HG03103 (cell line): ENCODE measurements around the gene GZMA.
"Not testable (repeated sequence)": the region's sequence is repeated elsewhere in the genome, so short reads cannot be mapped to it uniquely, and the experiment has no call there.

ENCODE experiments used
- ATAC-seq: cut with Tn5 transposase; IDR thresholded peaks from one replicate; pipeline ENCODE4 v1.9.1; 2021; ENCODE audit warnings: low read depth; ENCODE audit not compliant: unreplicated experiment

Gene GZMA

GRCh38 chr5:55105976-55106375, 3.5 kb downstream of the GZMA start:
- ATAC-seq: not testable (repeated sequence)

GRCh38 chr5:55108661-55109060, 6.2 kb downstream of the GZMA start:
- no peak for ATAC-seq

- no peak for ATAC-seq
These were observed 7.8 kb downstream of the GZMA start for GRCh38 chr5:55110217-55110616.

GRCh38 chr5:55113327-55113726, 10.9 kb downstream of the GZMA start:
- ATAC-seq: no peak

GRCh38 chr5:55114061-55114460, 11.6 kb downstream of the GZMA start:
- no peak for ATAC-seq

GRCh38 chr5:55123365-55123764, 20.9 kb downstream of the GZMA start:
- ATAC-seq: no peak

- no peak for ATAC-seq
These were observed 31.7 kb downstream of the GZMA start for GRCh38 chr5:55134053-55134722.

GRCh38 chr5:55136521-55136920, 34.1 kb downstream of the GZMA start:
- ATAC-seq: no peak

- no peak for ATAC-seq
These were observed 38.6 kb downstream of the GZMA start for GRCh38 chr5:55140908-55141665.

GRCh38 chr5:55141945-55142690, 39.7 kb downstream of the GZMA start:
- ATAC-seq: no peak

GRCh38 chr5:55143624-55144023, 41.2 kb downstream of the GZMA start:
- no peak for ATAC-seq

- no peak for ATAC-seq
These were observed 43.6 kb downstream of the GZMA start for GRCh38 chr5:55146080-55146479.

- ATAC-seq: no peak
These were observed 44.2 kb downstream of the GZMA start for GRCh38 chr5:55146543-55147151.

GRCh38 chr5:55149308-55149795, 46.9 kb downstream of the GZMA start:
- no peak for ATAC-seq

- no peak for ATAC-seq
These were observed 49.7 kb downstream of the GZMA start for GRCh38 chr5:55151923-55152842.

- no peak for ATAC-seq
These were observed 52.4 kb downstream of the GZMA start for GRCh38 chr5:55154873-55155272.
